ENCODE results near the gene RORB.
A peak's percentile ranks its signal among the peaks of the same experiment; 100 is the strongest.
"Not testable (repeated sequence)": the region's sequence is repeated elsewhere in the genome, so short reads cannot be mapped to it uniquely, and the experiment has no call there.

The RORB gene

GRCh38 chr9:74513221-74513620 is 16.1 kb downstream of the RORB start:
- DNase-seq (ENCODE audit: low read depth) = no peak

DNA sequence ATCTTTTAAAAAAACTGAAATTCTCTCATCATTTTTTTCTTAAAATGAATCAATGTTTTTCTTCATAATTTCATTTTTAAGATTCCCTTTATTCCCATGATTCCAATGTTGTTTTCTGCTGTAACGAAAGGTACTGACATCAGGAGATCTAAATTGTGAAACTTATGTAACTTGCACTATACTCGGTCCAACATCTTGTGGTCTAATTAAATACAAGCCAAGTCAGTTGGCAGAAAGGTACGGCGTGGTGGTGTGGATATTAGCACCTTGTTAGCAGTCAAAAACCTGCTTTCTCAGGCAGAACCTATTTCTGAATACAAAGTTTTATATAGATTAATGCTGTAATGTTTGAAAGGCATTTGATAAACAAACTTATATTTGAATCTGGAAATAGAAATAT is 20.1 kb downstream of the RORB start:
- no peak for DNase-seq (ENCODE audit: low read depth)

DNA sequence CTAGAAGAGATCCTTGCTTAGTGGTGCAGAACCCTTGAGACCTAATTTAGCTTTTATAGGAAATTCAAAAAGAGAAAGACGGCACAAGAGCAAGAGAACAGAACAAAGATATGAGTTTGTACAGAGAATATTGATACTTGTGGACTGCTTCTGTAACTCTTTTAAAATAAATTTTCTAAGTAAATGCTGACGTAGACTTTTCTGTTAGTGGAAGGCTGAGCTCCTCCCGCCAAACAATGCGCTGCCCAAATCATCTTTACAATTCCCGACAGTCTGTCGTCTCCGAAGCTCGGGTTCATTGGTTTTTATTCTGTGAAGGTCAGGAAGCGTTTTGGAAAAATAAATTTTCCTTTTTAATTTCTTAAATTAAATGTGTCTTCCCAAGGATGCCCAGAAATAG is 22.3 kb downstream of the RORB start:
- DNase-seq (ENCODE audit: low read depth) = no peak

GRCh38 chr9:74521009-74521408 is 23.9 kb downstream of the RORB start:
- no peak for DNase-seq (ENCODE audit: low read depth)

- no peak for DNase-seq (ENCODE audit: low read depth)
These were observed 27.2 kb downstream of the RORB start for GRCh38 chr9:74524289-74524688.

DNA sequence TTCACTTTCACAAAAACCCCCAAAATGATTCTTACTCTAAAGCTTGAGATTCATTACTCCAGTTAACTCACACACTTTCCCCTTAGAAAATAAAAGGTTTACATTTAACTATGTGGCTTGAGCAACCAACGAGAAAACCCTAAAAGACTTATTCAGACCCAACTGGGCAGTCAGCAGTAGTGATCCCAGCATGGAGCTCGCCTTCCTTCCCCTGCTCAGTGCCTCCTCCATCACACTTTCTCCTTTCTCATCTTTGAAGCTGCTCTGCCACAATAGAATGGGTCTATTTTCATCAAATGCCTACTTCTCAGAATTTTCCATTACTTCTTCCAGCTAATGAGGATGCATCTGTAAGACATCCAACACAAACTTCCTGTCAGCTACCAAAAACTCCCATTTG is 29.1 kb downstream of the RORB start:
- no peak for DNase-seq (ENCODE audit: low read depth)

DNA sequence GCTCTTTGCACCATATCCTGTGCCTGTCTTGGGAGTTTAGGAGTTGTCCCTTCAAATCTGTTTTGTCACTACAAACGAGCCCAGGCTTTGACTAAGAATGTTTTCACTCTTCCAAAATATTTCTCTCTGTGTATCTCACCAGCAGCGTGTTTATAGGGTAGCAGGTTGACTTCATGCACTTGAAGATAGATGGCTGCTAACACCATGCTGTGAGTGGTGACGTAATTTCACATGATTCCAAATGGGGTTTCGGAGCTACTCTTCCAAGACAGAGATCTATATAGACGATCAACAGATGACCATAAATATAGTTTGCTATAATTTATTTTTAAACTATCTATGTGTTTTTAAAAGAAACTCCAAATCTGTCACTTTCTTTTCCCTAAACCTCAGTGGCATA is 30.6 kb downstream of the RORB start:
- DNase-seq (ENCODE audit: low read depth) = no peak

GRCh38 chr9:74528207-74528606 is 31.1 kb downstream of the RORB start:
- DNase-seq (ENCODE audit: low read depth) = no peak

DNA sequence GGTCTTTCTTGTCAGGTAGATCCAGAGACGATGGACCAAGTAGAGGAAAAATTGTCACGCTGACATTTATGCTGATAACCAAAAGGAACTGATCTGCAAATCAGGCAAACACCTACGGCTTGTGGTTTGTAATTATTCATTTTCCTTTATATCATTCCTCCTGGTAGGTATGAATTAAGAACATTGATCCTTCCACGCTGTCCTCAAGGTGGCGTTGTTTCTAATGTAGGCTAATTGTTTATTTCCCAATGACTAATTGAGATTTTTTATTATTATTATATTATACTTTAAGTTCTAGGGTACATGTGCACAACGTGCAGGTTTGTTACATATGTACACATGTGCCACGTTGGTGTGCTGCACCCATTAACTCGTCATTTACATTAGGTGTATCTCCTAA is 33.3 kb downstream of the RORB start:
- not testable (repeated sequence) for DNase-seq (ENCODE audit: low read depth)

DNA sequence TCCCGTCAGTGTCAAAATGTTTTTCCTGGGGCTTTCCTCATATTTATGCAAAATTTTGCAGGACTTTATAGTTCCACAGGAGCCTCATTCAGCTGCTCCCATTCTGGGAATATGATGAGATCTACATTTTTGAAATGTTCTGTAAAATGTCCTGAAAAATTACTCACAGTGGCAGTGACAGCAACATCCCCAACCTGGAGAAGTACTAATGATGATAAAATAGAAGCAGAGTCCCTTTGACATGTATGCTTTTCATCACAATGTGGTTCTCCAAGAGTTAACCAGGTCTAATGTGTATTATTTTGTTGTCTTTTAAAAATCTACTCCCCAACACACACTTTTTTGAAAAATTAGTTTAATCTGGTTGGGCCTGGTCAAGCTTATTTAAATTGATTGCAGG is 36.1 kb downstream of the RORB start:
- DNase-seq (ENCODE audit: low read depth) = no peak

DNA sequence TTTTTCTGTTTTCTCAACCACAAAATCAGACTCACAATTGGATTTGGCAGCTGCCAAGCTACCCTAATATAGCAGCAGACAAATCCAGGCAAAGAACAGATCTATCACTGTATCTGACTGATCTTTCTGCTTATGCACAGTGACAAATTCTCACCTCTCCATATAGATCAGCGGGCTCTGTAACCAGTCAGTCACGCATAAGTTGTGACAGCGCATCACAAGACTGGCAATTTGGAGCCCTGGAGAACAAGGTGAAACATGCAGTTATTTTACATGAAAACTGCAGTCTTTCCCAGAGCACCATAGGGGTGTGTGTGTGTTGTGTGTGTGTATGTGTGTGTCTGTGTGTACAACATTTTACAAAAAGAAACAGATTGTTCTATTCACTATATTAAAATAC is 37.7 kb downstream of the RORB start:
- DNase-seq (ENCODE audit: low read depth) = no peak

- no peak for DNase-seq (ENCODE audit: low read depth)
These were observed 46.0 kb downstream of the RORB start for GRCh38 chr9:74543145-74543544.

DNA sequence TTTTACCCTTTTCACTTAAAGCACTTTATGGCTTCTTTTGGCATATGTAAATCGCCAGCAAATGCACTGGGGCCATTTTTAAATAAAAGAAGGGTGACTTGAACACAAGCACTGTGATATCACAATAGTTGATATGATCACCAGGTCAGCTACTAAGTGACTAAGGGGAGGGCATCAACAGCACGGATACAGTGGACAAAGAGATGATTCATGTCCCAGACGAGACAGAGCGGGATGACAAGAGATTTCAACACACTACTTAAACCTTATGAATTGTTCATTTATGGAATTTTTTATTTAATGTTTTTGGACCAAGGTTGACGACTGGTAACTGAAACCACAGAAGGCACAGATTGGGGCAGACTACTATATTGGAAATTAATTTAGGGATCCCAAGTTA is 54.1 kb downstream of the RORB start:
- no peak for DNase-seq (ENCODE audit: low read depth)

GRCh38 chr9:74554751-74555419 is 57.8 kb downstream of the RORB start:
- no peak for DNase-seq (ENCODE audit: low read depth)

GRCh38 chr9:74555565-74555964 is 58.4 kb downstream of the RORB start:
- no peak for DNase-seq (ENCODE audit: low read depth)

- DNase-seq (ENCODE audit: low read depth) = peak; percentile 4
These were observed 59.5 kb downstream of the RORB start for GRCh38 chr9:74556685-74557084.

GRCh38 chr9:74557571-74557970 is 60.4 kb downstream of the RORB start:
- DNase-seq (ENCODE audit: low read depth) = no peak

GRCh38 chr9:74562611-74563010 is 65.5 kb downstream of the RORB start:
- no peak for DNase-seq (ENCODE audit: low read depth)

DNA sequence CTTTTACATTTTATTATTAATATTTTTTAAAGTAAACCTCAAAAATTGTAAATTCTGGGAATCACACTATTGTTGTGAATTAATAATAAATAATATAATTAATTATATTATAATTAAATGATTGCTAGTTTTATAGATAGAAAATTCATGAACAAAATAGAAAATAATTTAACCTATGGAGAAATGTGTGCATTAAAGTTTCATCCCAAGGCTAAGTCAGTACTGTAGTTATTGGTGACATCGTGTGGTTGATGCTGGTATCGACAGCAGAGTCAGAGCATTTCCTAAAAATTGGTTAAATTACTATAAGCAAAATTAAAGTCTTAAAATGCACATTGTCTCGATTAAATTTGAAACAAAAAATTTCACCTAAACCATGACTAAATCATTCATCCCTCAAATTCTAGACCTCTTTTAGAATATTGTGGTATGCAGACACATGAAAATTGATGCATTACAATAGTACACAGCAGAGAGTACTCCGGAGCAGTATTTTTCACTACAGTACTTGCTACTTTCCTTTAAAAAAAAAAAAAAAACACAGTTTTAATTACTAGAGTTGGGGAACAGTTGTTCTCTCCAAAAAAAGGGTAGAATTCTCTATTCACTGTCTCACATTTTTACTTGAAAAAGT is 73.9 kb downstream of the RORB start:
- no peak for DNase-seq (ENCODE audit: low read depth)

- DNase-seq (ENCODE audit: low read depth) = no peak
These were observed 76.6 kb downstream of the RORB start for GRCh38 chr9:74573640-74574191.

DNA sequence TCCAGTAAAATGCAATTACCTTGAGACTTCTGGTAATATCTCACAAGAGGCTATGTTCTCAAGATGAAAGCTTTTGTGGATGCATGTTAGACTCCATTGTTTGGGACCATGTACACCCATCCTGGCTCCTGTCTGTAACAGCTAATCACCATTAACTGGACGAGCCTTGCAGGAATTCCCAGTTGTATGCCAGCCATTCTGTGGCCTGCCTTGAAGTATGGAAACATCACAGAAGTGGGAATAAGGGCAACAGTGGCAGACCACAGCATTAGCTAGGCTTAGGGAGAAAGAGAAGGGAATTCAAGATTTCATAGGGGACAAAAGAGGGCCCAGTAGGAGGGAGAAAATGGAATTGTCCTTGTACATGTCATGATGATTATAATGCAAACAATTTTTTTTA is 79.0 kb downstream of the RORB start:
- no peak for DNase-seq (ENCODE audit: low read depth)

GRCh38 chr9:74577956-74578355 is 80.8 kb downstream of the RORB start:
- DNase-seq (ENCODE audit: low read depth) = no peak

- DNase-seq (ENCODE audit: low read depth) = no peak
These were observed 92.4 kb downstream of the RORB start for GRCh38 chr9:74589576-74589975.

GRCh38 chr9:74595286-74595685 is 98.2 kb downstream of the RORB start:
- no peak for DNase-seq (ENCODE audit: low read depth)

Data from activated T-cell treated with anti-CD3 and anti-CD28 coated beads for 48 hours (primary cell).